HepG2 (cell line): ENCODE measurements around the gene ACAP1. TPM values are rescaled to one million over a fixed set of nuclear protein-coding genes. Genes with fewer than 3 reads are reported as not detected.
A peak's percentile ranks its signal among the peaks of the same experiment; 100 is the strongest.

Source experiments
- ARNT2 ChIP-seq: sonication (generic); formaldehyde crosslinking; IDR thresholded peaks from 2 replicates; pipeline ENCODE4 v1.8.0; 2022; ENCODE audit warnings: mild to moderate bottlenecking, low read depth, missing genetic modification reagents, moderate library complexity
- CREM ChIP-seq, 2 experiments: sonication (generic) in 1 of 2; formaldehyde crosslinking in 1 of 2; IDR thresholded peaks; 2 replicates each; pipeline versions ENCODE4 v1.4.0 to v1.6.1; 2016 to 2020; ENCODE audit warnings: antibody characterized with exemption in 1 of 2, mild to moderate bottlenecking in 1 of 2, missing genetic modification reagents in 1 of 2
- MAF1 ChIP-seq: sonication (generic); formaldehyde crosslinking; IDR thresholded peaks from 2 replicates; pipeline ENCODE4 v1.5.0; 2020; ENCODE audit warnings: missing genetic modification reagents, borderline replicate concordance
- MED13 ChIP-seq: sonication (generic); formaldehyde crosslinking; IDR thresholded peaks from 2 replicates; pipeline ENCODE4 v1.5.0; 2020; ENCODE audit warnings: missing genetic modification reagents
- NR2F1 ChIP-seq, 2 experiments: fragments of 450-650 bp in 1 of 2; formaldehyde crosslinking in 1 of 2; IDR thresholded peaks; 2 replicates each; pipeline versions ENCODE4 v1.5.0 to v1.6.1; 2016 to 2020; ENCODE audit warnings: mild to moderate bottlenecking in 1 of 2, missing compliant biosample characterization in 1 of 2, missing genetic modification reagents in 1 of 2, moderate library complexity in 1 of 2
- NRL ChIP-seq: sonication (generic); formaldehyde crosslinking; IDR thresholded peaks from 2 replicates; pipeline ENCODE4 v1.5.0; 2020; ENCODE audit warnings: missing genetic modification reagents, mild to moderate bottlenecking, moderate library complexity, borderline replicate concordance
- RBFOX2 ChIP-seq: fragments of 200-400 bp; formaldehyde crosslinking; IDR thresholded peaks from 2 replicates; pipeline ENCODE4 v1.6.1; 2017; ENCODE audit warnings: low read depth, mild to moderate bottlenecking, low read length
- SP1 ChIP-seq, 2 experiments: fragments of 450-650 bp in 1 of 2; sonication (generic) in 1 of 2; formaldehyde crosslinking in 1 of 2; IDR thresholded peaks; 2 replicates each; pipeline versions ENCODE4 v1.4.0 to v1.6.1; 2016 to 2020; ENCODE audit warnings: missing genetic modification reagents in 1 of 2
- STAT6 ChIP-seq: sonication (generic); formaldehyde crosslinking; IDR thresholded peaks from 2 replicates; pipeline ENCODE4 v1.4.0; 2020; ENCODE audit warnings: missing genetic modification reagents, mild to moderate bottlenecking, borderline replicate concordance
- YEATS2 ChIP-seq: sonication (generic); formaldehyde crosslinking; IDR thresholded peaks from 2 replicates; pipeline ENCODE4 v1.4.0; 2020; ENCODE audit warnings: missing genetic modification reagents, borderline replicate concordance
- ZBTB4 ChIP-seq: sonication (generic); formaldehyde crosslinking; IDR thresholded peaks from 2 replicates; pipeline ENCODE4 v1.4.0; 2020; ENCODE audit warnings: missing genetic modification reagents, mild to moderate bottlenecking, borderline replicate concordance
- ZHX1 ChIP-seq: sonication (generic); formaldehyde crosslinking; IDR thresholded peaks from 2 replicates; pipeline ENCODE4 v1.8.1; 2022; ENCODE audit warnings: low read depth, mild to moderate bottlenecking, missing genetic modification reagents
- ZNF326 ChIP-seq: sonication (generic); formaldehyde crosslinking; IDR thresholded peaks from 2 replicates; pipeline ENCODE4 v1.4.0; 2020; ENCODE audit warnings: missing genetic modification reagents, borderline replicate concordance
- ZNF468 ChIP-seq: sonication (generic); formaldehyde crosslinking; IDR thresholded peaks from 2 replicates; pipeline ENCODE4 v1.8.0; 2022; ENCODE audit warnings: mild to moderate bottlenecking, moderate library complexity, missing genetic modification reagents
- ZNF547 ChIP-seq: sonication (generic); formaldehyde crosslinking; IDR thresholded peaks from 2 replicates; pipeline ENCODE4 v1.5.1; 2020; ENCODE audit warnings: mild to moderate bottlenecking, missing genetic modification reagents
- ZNF839 ChIP-seq: sonication (generic); formaldehyde crosslinking; IDR thresholded peaks from 2 replicates; pipeline ENCODE4 v1.4.0; 2020; ENCODE audit warnings: missing genetic modification reagents, mild to moderate bottlenecking, borderline replicate concordance
- polyA plus RNA-seq, 8 experiments: library from polyadenylated mRNA; depleted of rRNA in 3 of 8; stranded (reverse) in 7 of 8; unstranded in 1 of 8; fragments of >200 nt; fragmentation: Illumina TruSeq in 4 of 8; extraction: Trizol in 4 of 8; gene quantifications; 2 replicates each; pipeline versions ENCODE4 v1.2.1 to v1.2.3, GENCODE V29; 2011 to 2016; ENCODE audit warnings: low read depth in 4 of 8, missing spikeins in 1 of 8, mixed read lengths in 1 of 8; ENCODE audit not compliant: insufficient read depth in 1 of 8
- total RNA-seq, 5 experiments: library from RNA; depleted of rRNA; stranded (reverse); fragments of >200 nt; fragmentation: Illumina TruSeq; extraction: Trizol; gene quantifications; 2 replicates each; pipeline ENCODE4 v1.2.3, GENCODE V29; 2016; ENCODE audit warnings: low read depth in 1 of 5

ACAP1 gene
- total and polyA plus RNA-seq, 2 of the 13 experiments (the other 11 are each of a cell fraction or from before 2014, with no cell fraction given) = 1.3 to 2.5 TPM

- TF ChIP-seq ZHX1 (CRISPR knock-in tag) (peak; percentile 80), STAT6 (CRISPR knock-in tag) (peak; percentile 51; the same call in 1 of the 2 replicates), ZNF547 (CRISPR knock-in tag) (peak; percentile 73; the same call in 1 of the 2 replicates), SP1 (IDR thresholded peaks at IDR 0.05) (no peak), SP1 (CRISPR knock-in tag; IDR thresholded peaks at IDR 0.05) (peak; percentile 53; the same call in 1 of the 2 replicates), ZNF839 (CRISPR knock-in tag) (no peak), NR2F1 (CRISPR knock-in tag; IDR thresholded peaks at IDR 0.05) (0 out of 4 replicates have a peak, but pooled peaks of 1 of the 2 experiments have one; percentile 17), MED13 (CRISPR knock-in tag) (no peak), ZBTB4 (CRISPR knock-in tag) (peak; percentile 67; the same call in 1 of the 2 replicates), ZNF326 (CRISPR knock-in tag) (no peak), CREM (IDR thresholded peaks at IDR 0.05) (no peak), CREM (CRISPR knock-in tag; IDR thresholded peaks at IDR 0.05) (no peak), ZNF468 (peak; percentile 74; the same call in 1 of the 2 replicates), MAF1 (no peak), RBFOX2 (peak; percentile 92), ARNT2 (peak; percentile 85), YEATS2 (CRISPR knock-in tag) (peak; percentile 46; the same call in 1 of the 2 replicates), NRL (CRISPR knock-in tag) (peak; percentile 59; the same call in 1 of the 2 replicates)
Measured at GRCh38 chr17:7394452-7395191, 58.3 kb downstream of the ACAP1 start, which contains the start of gene PLSCR3 (continued).
